Stimulated activated CD4-positive, alpha-beta T cell treated with anti-CD3 and anti-CD28 coated beads, TNF-alpha, amount 100 ng/mL, for 48 hours (primary cell): ENCODE results near the gene BTBD9.
A peak's percentile ranks its signal among the peaks of the same experiment; 100 is the strongest.

Source experiments
- DNase-seq, 3 donors: peaks; one replicate each; pipeline ENCODE4 v3.0.0-alpha.2; 2020; ENCODE audit warnings: low read depth in 3 of 3

BTBD9 gene

GRCh38 chr6:38639498-38640215 is at the start of gene BTBD9:
TSS of gene BTBD9 (minus strand) at chr6:38639929.
- DNase-seq = peak; percentile 51 to 72 (median 54)

GRCh38 chr6:38688579-38689087 is 48.9 kb upstream of the BTBD9 start:
- DNase-seq = no peak

- DNase-seq = no peak
Measured at GRCh38 chr6:38687549-38687948, 47.8 kb upstream of the BTBD9 start.

GRCh38 chr6:38687043-38687353 is 47.3 kb upstream of the BTBD9 start:
- no peak for DNase-seq

GRCh38 chr6:38686270-38687042 is 46.7 kb upstream of the BTBD9 start:
- no peak for DNase-seq

- DNase-seq = no peak
Measured at GRCh38 chr6:38684904-38685303, 45.2 kb upstream of the BTBD9 start.

- DNase-seq = no peak
Measured at GRCh38 chr6:38684237-38684636, 44.5 kb upstream of the BTBD9 start.

- DNase-seq = no peak
Measured at GRCh38 chr6:38681850-38682249, 42.1 kb upstream of the BTBD9 start.

- no peak for DNase-seq
Measured at GRCh38 chr6:38679668-38680067, 39.9 kb upstream of the BTBD9 start.

- no peak for DNase-seq
Measured at GRCh38 chr6:38678178-38678760, 38.5 kb upstream of the BTBD9 start.

GRCh38 chr6:38676974-38677544 is 37.3 kb upstream of the BTBD9 start:
- no peak for DNase-seq

GRCh38 chr6:38676236-38676973 is 36.7 kb upstream of the BTBD9 start:
- DNase-seq = no peak

GRCh38 chr6:38673397-38674165 is 33.9 kb upstream of the BTBD9 start:
- peak in 1 of 3 donors; percentile 14 for DNase-seq

GRCh38 chr6:38671885-38672467 is 32.2 kb upstream of the BTBD9 start:
- DNase-seq = peak in 2 of 3 donors; percentile 5 to 12

GRCh38 chr6:38658418-38659167 is 18.9 kb upstream of the BTBD9 start:
- DNase-seq = no peak

GRCh38 chr6:38656896-38657295 is 17.2 kb upstream of the BTBD9 start:
- DNase-seq = no peak

- no peak for DNase-seq
Measured at GRCh38 chr6:38654263-38654662, 14.5 kb upstream of the BTBD9 start.

- no peak for DNase-seq
Measured at GRCh38 chr6:38651121-38651784, 11.5 kb upstream of the BTBD9 start.

- DNase-seq = no peak
Measured at GRCh38 chr6:38650207-38650752, 10.6 kb upstream of the BTBD9 start.
